B cell (primary cell): ENCODE results near the gene DMAC2. TPM values are rescaled to one million over a fixed set of nuclear protein-coding genes. Genes with fewer than 3 reads are reported as not detected.

Source experiments
- ATAC-seq: fragments of 200-7000 bp; cut with Tn5 transposase; one replicate; pipeline ENCODE4 v1.10.0; 2021; ENCODE audit warnings: low read depth, mild to moderate bottlenecking, moderate number of reproducible peaks, moderate library complexity
- CTCF ChIA-PET: fragments of 350-600 bp; sonication (Branson Sonifier 250); formaldehyde crosslinking; loops from one replicate; lab custom pipeline; 2021; ENCODE audit warnings: antibody characterized with exemption, inconsistent platforms; lab: Charles Lee
- POLR2A ChIA-PET: fragments of 350-600 bp; sonication (Branson Sonifier 250); formaldehyde crosslinking; loops from one replicate; lab custom pipeline; 2021; ENCODE audit warnings: antibody characterized with exemption; lab: Charles Lee
- DNase-seq: peaks from one replicate; pipeline ENCODE4 v3.0.0; 2013
- H2AFZ ChIP-seq: 2 replicates; pipeline ENCODE4 v1.6.1; 2012; ENCODE audit warnings: mild to moderate bottlenecking, low read depth, low read length; ENCODE audit not compliant: insufficient read depth, poor library complexity, severe bottlenecking
- H3K27ac ChIP-seq, 2 donors: 1 replicate in 1 of 2; 2 replicates in 1 of 2; pipeline ENCODE4 v1.5.1; 2012 to 2013; ENCODE audit warnings: low read length in 2 of 2, mild to moderate bottlenecking in 2 of 2, moderate library complexity in 1 of 2
- H3K27me3 ChIP-seq, 4 experiments: fragments of 200-600 bp in 1 of 4; sonication (generic) in 1 of 4; replicated peaks in 1 of 4; 1 replicate in 2 of 4; 2 replicates in 2 of 4; pipeline versions ENCODE4 v1.6.1 to v1.7.0; 2013 to 2016; ENCODE audit warnings: low read length in 3 of 4, mild to moderate bottlenecking in 2 of 4, mixed read lengths in 1 of 4, moderate library complexity in 1 of 4; ENCODE audit not compliant: insufficient read depth in 4 of 4, control insufficient read depth in 3 of 4; ENCODE audit errors: control extremely low read depth in 1 of 4
- H3K36me3 ChIP-seq, 2 experiments: replicated peaks in 1 of 2; 1 replicate in 1 of 2; 2 replicates in 1 of 2; pipeline versions ENCODE4 v1.6.1 to v1.7.1; 2013; ENCODE audit warnings: low read length in 1 of 2; ENCODE audit not compliant: insufficient read depth in 2 of 2, control insufficient read depth in 1 of 2; ENCODE audit errors: control extremely low read depth in 1 of 2, extremely low read depth in 1 of 2
- H3K4me1 ChIP-seq, 2 donors: fragments of 200-600 bp in 1 of 2; sonication (generic) in 1 of 2; 1 replicate in 1 of 2; 2 replicates in 1 of 2; pipeline versions ENCODE4 v1.5.1 to v1.6.1; 2013 to 2017; ENCODE audit warnings: low read length in 2 of 2; ENCODE audit not compliant: control insufficient read depth in 2 of 2, insufficient read depth in 2 of 2
- H3K4me2 ChIP-seq: replicated peaks from 2 replicates; pipeline ENCODE3; 2012; ENCODE audit warnings: mild to moderate bottlenecking, low read depth, low read length; ENCODE audit not compliant: poor library complexity, severe bottlenecking
- H3K4me3 ChIP-seq, 5 experiments: fragments of 200-600 bp in 1 of 5; sonication (generic) in 1 of 5; 1 replicate in 3 of 5; 2 replicates in 2 of 5; pipeline versions ENCODE4 v1.5.1 to v1.7.0; 2011 to 2016; ENCODE audit warnings: low read length in 4 of 5, mild to moderate bottlenecking in 4 of 5, low read depth in 2 of 5, control low read depth in 1 of 5, moderate library complexity in 1 of 5; ENCODE audit not compliant: insufficient read depth in 1 of 5; ENCODE audit errors: control extremely low read depth in 1 of 5, extremely low read depth in 1 of 5
- H3K79me2 ChIP-seq: fragments of 200-600 bp; sonication (generic); one replicate; pipeline ENCODE4 v1.6.0; 2016; ENCODE audit warnings: low read length; ENCODE audit not compliant: control insufficient read depth, insufficient read depth
- H3K9ac ChIP-seq: fragments of 200-600 bp; sonication (generic); 2 replicates; pipeline ENCODE4 v1.6.1; 2017; ENCODE audit warnings: mild to moderate bottlenecking, low read length, moderate library complexity
- H3K9me3 ChIP-seq, 3 donors: one replicate each; pipeline versions ENCODE4 v1.6.1 to v1.7.1; 2013; ENCODE audit warnings: low read length in 2 of 3; ENCODE audit not compliant: control insufficient read depth in 2 of 3, insufficient read depth in 1 of 3; ENCODE audit errors: control extremely low read depth in 1 of 3
- H4K20me1 ChIP-seq: 2 replicates; pipeline ENCODE4 v1.6.0; 2012; ENCODE audit warnings: mild to moderate bottlenecking, low read length; ENCODE audit not compliant: insufficient read depth, control insufficient read depth, poor library complexity, severe bottlenecking
- H3K27ac Mint-ChIP-seq: one replicate; pipeline ENCODE4 v1.8.0; 2021; ENCODE audit warnings: mixed read lengths
- H3K27me3 Mint-ChIP-seq: one replicate; pipeline ENCODE4 v1.8.0; 2021; ENCODE audit warnings: mixed read lengths
- H3K4me1 Mint-ChIP-seq: one replicate; pipeline ENCODE4 v1.8.0; 2021; ENCODE audit warnings: mixed read lengths
- H3K4me3 Mint-ChIP-seq: one replicate; pipeline ENCODE4 v1.8.0; 2021; ENCODE audit warnings: mixed read lengths
- H3K9me3 Mint-ChIP-seq: one replicate; pipeline ENCODE4 v1.8.0; 2022; ENCODE audit warnings: mixed read lengths; ENCODE audit not compliant: insufficient read depth
- EZH2 ChIP-seq: IDR thresholded peaks from 2 replicates; pipeline ENCODE4 v1.6.1; 2012; ENCODE audit warnings: borderline replicate concordance, low read depth, mild to moderate bottlenecking, moderate library complexity, low read length; ENCODE audit not compliant: insufficient read depth, poor library complexity, severe bottlenecking
- WGBS: methylation state at CpG from one replicate; pipeline ENCODE4 v1.1.5; 2013; ENCODE audit warnings: missing lambda C conversion rate; ENCODE audit not compliant: insufficient coverage; 5-methylcytosine and 5-hydroxymethylcytosine counted together
- intact Hi-C: fragments of 100-400 bp; cut with micrococcal nuclease; formaldehyde crosslinking; loops from one replicate; pipeline ENCODE4 v1.10.0; 2022
- polyA plus RNA-seq: library from polyadenylated mRNA; depleted of rRNA; stranded (reverse); fragments of >200 nt; gene quantifications from 2 replicates; pipeline ENCODE4 v1.2.3, GENCODE V29; 2012
- total RNA-seq, 2 donors: library from RNA; stranded (reverse); fragments of 120-200 nt in 1 of 2; gene quantifications; 1 replicate in 1 of 2; 2 replicates in 1 of 2; pipeline versions ENCODE4 v1.2.3 to v1.2.4, GENCODE V29; 2013 to 2022
- TF ChIP-seq, protein P1 (sequence below): fragments of 200-600 bp; IDR thresholded peaks from one replicate; pipeline ENCODE4 v1.8.0; 2022; ENCODE audit warnings: antibody characterized with exemption, mild to moderate bottlenecking

DMAC2 gene
- total and polyA plus RNA-seq, 2 donors (not counting 1 experiment from before 2014, with no cell fraction given) = 31.8 to 41.7 TPM

- no peak overlapping the region for H3K9ac ChIP-seq
- intact Hi-C loops = no loop called here
- peaks cover 8% of the 10 kb centered on the region for H4K20me1 ChIP-seq
- POLR2A ChIA-PET = no interaction called here
- ATAC-seq (no peak), DNase-seq (no peak)
- no peak overlapping the region for H3K27ac ChIP-seq
- H3K36me3 ChIP-seq = peaks cover 0 to 44% of the 10 kb centered on the region in 2 experiments
- no peak for TF ChIP-seq EZH2
- TF ChIP-seq, protein P1, sequence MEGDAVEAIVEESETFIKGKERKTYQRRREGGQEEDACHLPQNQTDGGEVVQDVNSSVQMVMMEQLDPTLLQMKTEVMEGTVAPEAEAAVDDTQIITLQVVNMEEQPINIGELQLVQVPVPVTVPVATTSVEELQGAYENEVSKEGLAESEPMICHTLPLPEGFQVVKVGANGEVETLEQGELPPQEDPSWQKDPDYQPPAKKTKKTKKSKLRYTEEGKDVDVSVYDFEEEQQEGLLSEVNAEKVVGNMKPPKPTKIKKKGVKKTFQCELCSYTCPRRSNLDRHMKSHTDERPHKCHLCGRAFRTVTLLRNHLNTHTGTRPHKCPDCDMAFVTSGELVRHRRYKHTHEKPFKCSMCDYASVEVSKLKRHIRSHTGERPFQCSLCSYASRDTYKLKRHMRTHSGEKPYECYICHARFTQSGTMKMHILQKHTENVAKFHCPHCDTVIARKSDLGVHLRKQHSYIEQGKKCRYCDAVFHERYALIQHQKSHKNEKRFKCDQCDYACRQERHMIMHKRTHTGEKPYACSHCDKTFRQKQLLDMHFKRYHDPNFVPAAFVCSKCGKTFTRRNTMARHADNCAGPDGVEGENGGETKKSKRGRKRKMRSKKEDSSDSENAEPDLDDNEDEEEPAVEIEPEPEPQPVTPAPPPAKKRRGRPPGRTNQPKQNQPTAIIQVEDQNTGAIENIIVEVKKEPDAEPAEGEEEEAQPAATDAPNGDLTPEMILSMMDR = no peak
- Mint-ChIP-seq H3K9me3 (no peaks in the 10 kb centered on the region), H3K27me3 (no peaks in the 10 kb centered on the region), H3K4me1 (peaks cover 13% of the 10 kb centered on the region), H3K4me3 (no peak overlapping the region), H3K27ac (peak overlapping the region; percentile 20)
- H3K4me2 ChIP-seq = no peak overlapping the region
- no peaks in the 10 kb centered on the region for H3K27me3 ChIP-seq
- no peaks in the 10 kb centered on the region for H3K79me2 ChIP-seq
- no peak overlapping the region for H3K4me3 ChIP-seq
- WGBS = 87% methylated on average over 36 of the region's 36 CpGs
- no peaks in the 10 kb centered on the region for H3K9me3 ChIP-seq
- no peak overlapping the region for H2AFZ ChIP-seq
- CTCF ChIA-PET = interaction anchor here (1.4 kb wide), 1 partner anchor 23 kb away, joined by 5 read pairs; no protein-coding TSS in a partner anchor
- peaks cover 12 to 15% of the 10 kb centered on the region in 2 donors for H3K4me1 ChIP-seq
Observed at GRCh38 chr19:41426116-41426841, 13.4 kb downstream of the DMAC2 start.
